GM12865 (cell line): ENCODE data around the gene ITGB7.

Experiments used
- DNase-seq: peaks from one replicate; pipeline ENCODE4 v3.0.0; 2010; ENCODE audit warnings: low read depth
- H3K4me3 ChIP-seq: 2 replicates; pipeline ENCODE4 v1.5.1; 2011; ENCODE audit warnings: mild to moderate bottlenecking, low read depth, low read length, control low read depth
- TF ChIP-seq, protein P1 (sequence below): IDR thresholded peaks from 2 replicates; pipeline ENCODE4 v1.5.1; 2011; ENCODE audit warnings: low read length, control low read depth, low read depth, inconsistent platforms; ENCODE audit not compliant: insufficient read depth; ENCODE audit errors: missing control alignments

ITGB7 gene

DNA sequence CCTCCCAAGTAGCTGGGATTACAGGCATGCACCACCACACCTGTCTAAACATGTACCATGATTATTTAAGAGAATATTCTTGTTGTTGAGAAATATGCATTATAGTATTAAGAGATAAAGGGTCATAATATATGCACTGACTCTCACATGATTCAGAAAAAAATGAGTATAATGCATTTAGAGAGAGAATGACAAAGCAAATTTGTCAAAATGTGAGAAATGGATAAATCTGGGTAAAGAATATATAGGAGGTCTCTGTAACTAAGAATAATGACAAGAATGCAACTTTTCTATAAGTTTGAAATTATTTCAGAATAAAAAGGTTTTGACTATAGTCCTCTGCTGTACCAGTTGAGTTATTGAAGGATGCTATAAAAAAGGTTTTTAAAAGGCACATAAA, 54.7 kb downstream of the ITGB7 start:
- H3K4me3 ChIP-seq: no peak overlapping the region
- no peak for DNase-seq
- TF ChIP-seq, protein P1, sequence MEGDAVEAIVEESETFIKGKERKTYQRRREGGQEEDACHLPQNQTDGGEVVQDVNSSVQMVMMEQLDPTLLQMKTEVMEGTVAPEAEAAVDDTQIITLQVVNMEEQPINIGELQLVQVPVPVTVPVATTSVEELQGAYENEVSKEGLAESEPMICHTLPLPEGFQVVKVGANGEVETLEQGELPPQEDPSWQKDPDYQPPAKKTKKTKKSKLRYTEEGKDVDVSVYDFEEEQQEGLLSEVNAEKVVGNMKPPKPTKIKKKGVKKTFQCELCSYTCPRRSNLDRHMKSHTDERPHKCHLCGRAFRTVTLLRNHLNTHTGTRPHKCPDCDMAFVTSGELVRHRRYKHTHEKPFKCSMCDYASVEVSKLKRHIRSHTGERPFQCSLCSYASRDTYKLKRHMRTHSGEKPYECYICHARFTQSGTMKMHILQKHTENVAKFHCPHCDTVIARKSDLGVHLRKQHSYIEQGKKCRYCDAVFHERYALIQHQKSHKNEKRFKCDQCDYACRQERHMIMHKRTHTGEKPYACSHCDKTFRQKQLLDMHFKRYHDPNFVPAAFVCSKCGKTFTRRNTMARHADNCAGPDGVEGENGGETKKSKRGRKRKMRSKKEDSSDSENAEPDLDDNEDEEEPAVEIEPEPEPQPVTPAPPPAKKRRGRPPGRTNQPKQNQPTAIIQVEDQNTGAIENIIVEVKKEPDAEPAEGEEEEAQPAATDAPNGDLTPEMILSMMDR: no peak

DNA sequence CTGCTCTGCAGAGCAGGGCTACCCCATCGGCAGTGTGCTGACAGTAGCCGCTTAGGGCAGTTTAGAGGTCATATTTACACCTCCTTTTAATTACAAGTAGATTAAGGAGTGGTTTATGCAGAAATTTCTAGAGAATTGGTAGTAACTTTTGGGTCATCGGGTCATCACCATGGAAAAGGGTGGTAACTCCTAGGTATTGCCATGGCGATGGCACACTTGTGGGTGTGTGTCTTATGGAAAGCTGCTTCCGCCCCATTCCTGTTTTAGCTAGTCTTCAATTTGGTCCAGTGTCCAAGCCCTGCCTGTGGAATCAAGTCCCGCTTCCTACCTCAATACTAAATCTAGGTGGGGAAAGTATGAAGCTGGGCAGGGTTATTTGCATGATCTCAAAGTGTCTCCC, 56.0 kb downstream of the ITGB7 start:
- H3K4me3 ChIP-seq: no peak overlapping the region
- TF ChIP-seq, protein P1: no peak
- no peak for DNase-seq

DNA sequence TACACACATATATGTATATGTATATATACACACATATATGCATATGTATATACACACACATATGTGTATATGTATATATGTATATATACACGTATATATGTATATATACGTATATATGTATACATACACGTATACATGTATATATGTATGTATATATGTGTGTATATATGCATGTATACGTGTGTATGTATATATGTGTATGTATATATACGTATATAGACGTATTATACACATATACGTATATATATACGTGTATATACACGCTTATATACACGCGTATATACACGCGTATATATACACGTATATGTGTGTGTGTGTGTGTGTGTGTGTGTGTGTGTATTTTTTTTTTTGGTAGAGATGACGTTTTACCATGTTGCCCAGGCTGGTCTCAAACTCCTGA, 59.4 kb downstream of the ITGB7 start:
- TF ChIP-seq, protein P1: no peak
- no peak overlapping the region for H3K4me3 ChIP-seq
- DNase-seq: no peak

DNA sequence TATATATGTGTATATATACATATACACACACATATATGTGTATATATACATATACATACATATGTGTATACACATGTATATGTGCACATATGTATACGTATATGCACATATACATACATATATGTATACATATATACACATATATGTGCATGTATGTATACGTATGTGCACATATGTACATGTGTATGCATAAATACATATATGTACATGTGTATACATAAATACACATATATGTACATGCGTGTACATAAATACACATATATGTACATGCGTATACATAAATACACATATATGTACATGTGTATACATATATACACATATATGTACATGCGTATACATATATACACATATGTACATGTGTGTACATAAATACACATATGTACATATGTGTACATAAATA, 59.9 kb downstream of the ITGB7 start:
- no peak for DNase-seq
- TF ChIP-seq, protein P1: no peak
- no peak overlapping the region for H3K4me3 ChIP-seq

DNA sequence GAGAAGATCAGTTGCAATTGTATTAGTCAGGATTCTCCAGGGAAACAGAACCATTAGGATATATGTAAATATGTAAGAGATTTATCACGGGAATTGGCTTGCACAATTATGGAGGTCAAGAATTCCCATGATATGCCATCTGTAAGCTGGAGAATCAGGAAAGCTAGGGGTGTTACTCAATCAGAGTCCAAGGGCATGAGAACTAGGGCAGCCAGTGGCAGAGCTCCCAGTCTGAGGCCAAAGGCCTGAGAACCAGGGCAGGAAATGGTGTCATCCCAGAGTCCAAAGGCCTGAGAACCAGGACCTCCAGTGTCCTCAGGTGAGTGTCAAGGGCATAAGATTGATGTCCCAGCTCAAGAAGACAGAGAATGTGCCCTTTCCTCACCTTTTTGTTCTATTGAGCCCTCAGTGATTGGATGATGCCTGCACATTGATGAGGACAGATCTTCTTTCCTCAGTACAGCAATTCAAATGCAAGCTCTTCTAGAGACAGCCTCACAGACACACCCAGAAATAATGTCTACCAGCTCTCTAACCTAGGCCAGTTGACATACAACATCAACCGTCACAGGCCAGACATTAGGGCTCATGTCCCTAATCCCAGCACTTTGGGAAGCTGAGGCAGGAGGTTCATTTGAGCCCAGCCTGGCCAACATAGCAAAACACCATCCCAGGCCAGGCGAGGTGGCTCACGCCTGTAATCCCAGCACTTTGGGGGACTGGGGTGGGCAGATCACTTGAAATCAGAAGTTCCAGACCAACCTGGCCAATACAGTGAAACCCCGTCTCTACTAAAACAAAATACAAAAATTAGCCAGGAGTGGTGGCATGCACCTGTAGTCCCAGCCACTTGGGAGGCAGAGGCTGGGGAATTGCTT, 61.4 kb downstream of the ITGB7 start:
- no peak overlapping the region for H3K4me3 ChIP-seq
- TF ChIP-seq, protein P1: no peak
- no peak for DNase-seq

DNA sequence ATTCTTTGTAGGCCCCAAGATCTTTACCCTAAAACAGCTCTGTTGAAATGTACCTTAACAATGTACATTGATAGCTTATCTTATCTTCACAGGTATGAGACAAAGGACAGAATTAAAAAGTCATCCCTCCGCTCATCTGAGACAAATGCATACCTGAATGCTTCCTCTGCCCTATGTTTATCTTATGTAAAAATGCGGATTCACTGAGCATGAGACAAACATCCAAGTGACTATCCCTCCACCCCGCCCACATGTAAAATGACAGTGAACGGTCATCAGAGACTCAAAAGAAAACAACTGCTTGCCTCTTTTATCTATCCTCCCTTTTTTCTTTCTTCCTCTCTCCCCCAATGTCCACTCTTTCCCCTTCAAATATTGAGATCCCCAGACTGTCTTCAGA, 63.7 kb downstream of the ITGB7 start:
- TF ChIP-seq, protein P1: no peak
- DNase-seq: no peak
- no peak overlapping the region for H3K4me3 ChIP-seq
